H9 (cell line): Measurements from ENCODE around the gene SUPT3H. TPM values are rescaled to one million over a fixed set of nuclear protein-coding genes. Genes with fewer than 3 reads are reported as not detected.

Experiments
- DNase-seq: peaks from one replicate; pipeline ENCODE4 v3.0.0-alpha.2; 2017
- H2AFZ ChIP-seq: one replicate; pipeline ENCODE4 v1.6.1; 2013; ENCODE audit warnings: mild to moderate bottlenecking, low read length, control low read depth, moderate library complexity
- H2AK5ac ChIP-seq: 2 replicates; pipeline ENCODE4 v1.6.1; 2013; ENCODE audit warnings: low read length, control low read depth, mixed read lengths; ENCODE audit not compliant: insufficient read length
- H2BK120ac ChIP-seq: one replicate; pipeline ENCODE4 v1.6.1; 2013; ENCODE audit warnings: low read depth, mild to moderate bottlenecking, low read length, control low read depth, inconsistent platforms; ENCODE audit not compliant: poor library complexity, severe bottlenecking
- H2BK12ac ChIP-seq: 2 replicates; pipeline ENCODE4 v1.6.1; 2013; ENCODE audit warnings: low read length, control low read depth, mixed read lengths, low read depth; ENCODE audit not compliant: insufficient read length
- H2BK15ac ChIP-seq: 2 replicates; pipeline ENCODE4 v1.6.1; 2013; ENCODE audit warnings: low read depth, low read length, control low read depth
- H2BK20ac ChIP-seq: one replicate; pipeline ENCODE4 v1.6.1; 2013; ENCODE audit warnings: low read depth, mild to moderate bottlenecking, low read length, control low read depth, inconsistent platforms; ENCODE audit not compliant: poor library complexity, severe bottlenecking
- H2BK5ac ChIP-seq: 2 replicates; pipeline ENCODE4 v1.6.1; 2013; ENCODE audit warnings: low read length, control low read depth, mixed read lengths; ENCODE audit not compliant: insufficient read length
- H3K14ac ChIP-seq: 2 replicates; pipeline ENCODE4 v1.6.1; 2013; ENCODE audit warnings: low read length, control low read depth; ENCODE audit not compliant: insufficient read depth
- H3K18ac ChIP-seq: 2 replicates; pipeline ENCODE4 v1.6.1; 2013; ENCODE audit warnings: low read depth, mild to moderate bottlenecking, mixed read lengths, low read length, control low read depth; ENCODE audit not compliant: insufficient read length
- H3K23ac ChIP-seq: 2 replicates; pipeline ENCODE4 v1.6.1; 2013; ENCODE audit warnings: low read length, control low read depth, mixed read lengths, low read depth; ENCODE audit not compliant: insufficient read length
- H3K23me2 ChIP-seq: 2 replicates; pipeline ENCODE4 v1.6.1; 2013; ENCODE audit warnings: low read depth, mild to moderate bottlenecking, mixed read lengths, low read length, control low read depth; ENCODE audit not compliant: insufficient read length, poor library complexity, severe bottlenecking
- H3K27ac ChIP-seq: 2 replicates; pipeline ENCODE4 v1.5.1; 2013; ENCODE audit warnings: low read length, control low read depth, mixed read lengths, low read depth; ENCODE audit not compliant: insufficient read length
- H3K27me3 ChIP-seq: 2 replicates; pipeline ENCODE4 v1.6.1; 2013; ENCODE audit warnings: low read length, control low read depth, inconsistent platforms; ENCODE audit not compliant: insufficient read depth
- H3K4ac ChIP-seq: 2 replicates; pipeline ENCODE4 v1.6.1; 2013; ENCODE audit warnings: low read depth, mild to moderate bottlenecking, control low read depth, inconsistent platforms, low read length, moderate library complexity
- H3K4me1 ChIP-seq: 2 replicates; pipeline ENCODE4 v1.6.1; 2013; ENCODE audit warnings: low read length, control low read depth, inconsistent platforms; ENCODE audit not compliant: insufficient read depth
- H3K4me2 ChIP-seq: 2 replicates; pipeline ENCODE4 v1.6.1; 2013; ENCODE audit warnings: low read length, control low read depth, mixed read lengths; ENCODE audit not compliant: insufficient read length, insufficient read depth
- H3K56ac ChIP-seq: 2 replicates; pipeline ENCODE4 v1.6.1; 2013; ENCODE audit warnings: low read depth, mild to moderate bottlenecking, mixed read lengths, low read length, control low read depth; ENCODE audit not compliant: insufficient read length
- H3K79me1 ChIP-seq: 2 replicates; pipeline ENCODE4 v1.6.1; 2013; ENCODE audit warnings: low read depth, mild to moderate bottlenecking, moderate library complexity, low read length, control low read depth, inconsistent platforms; ENCODE audit not compliant: insufficient read depth, poor library complexity, severe bottlenecking
- H3K79me2 ChIP-seq: 2 replicates; pipeline ENCODE4 v1.6.1; 2013; ENCODE audit warnings: low read length, control low read depth, inconsistent platforms; ENCODE audit not compliant: insufficient read depth
- H3K9ac ChIP-seq: 2 replicates; pipeline ENCODE4 v1.6.1; 2013; ENCODE audit warnings: low read length, control low read depth, mixed read lengths; ENCODE audit not compliant: insufficient read length; ENCODE audit errors: extremely low read depth
- H3K9me3 ChIP-seq: one replicate; pipeline ENCODE4 v1.6.1; 2013; ENCODE audit warnings: low read depth, low read length, inconsistent platforms; ENCODE audit not compliant: control insufficient read depth
- H3T11ph ChIP-seq: one replicate; pipeline ENCODE4 v1.6.1; 2013; ENCODE audit warnings: mild to moderate bottlenecking, low read length, control low read depth, inconsistent platforms
- H4K20me1 ChIP-seq: one replicate; pipeline ENCODE4 v1.6.1; 2013; ENCODE audit not compliant: control insufficient read depth, insufficient read length, insufficient read depth
- H4K5ac ChIP-seq: 2 replicates; pipeline ENCODE4 v1.6.1; 2013; ENCODE audit warnings: low read depth, mild to moderate bottlenecking, mixed read lengths, low read length, control low read depth; ENCODE audit not compliant: insufficient read length
- H4K8ac ChIP-seq: replicated peaks from 2 replicates; pipeline ENCODE4 v1.6.1; 2013; ENCODE audit warnings: low read length, control low read depth, mixed read lengths, low read depth; ENCODE audit not compliant: insufficient read length
- H4K91ac ChIP-seq: 2 replicates; pipeline ENCODE4 v1.6.1; 2013; ENCODE audit warnings: low read depth, mild to moderate bottlenecking, moderate library complexity, mixed read lengths, low read length, control low read depth; ENCODE audit not compliant: insufficient read length
- H3K27ac Mint-ChIP-seq, 3 experiments: 2 replicates in 2 of 3; 3 replicates in 1 of 3; pipeline ENCODE4 v1.8.0; 2020 to 2021; ENCODE audit warnings: mixed read lengths in 3 of 3, mild to moderate bottlenecking in 1 of 3, moderate library complexity in 1 of 3
- H3K27me3 Mint-ChIP-seq: 2 replicates; pipeline ENCODE4 v1.8.0; 2021; ENCODE audit warnings: low read depth, mild to moderate bottlenecking, moderate library complexity, mixed read lengths
- H3K36me3 Mint-ChIP-seq, 3 experiments: 2 replicates in 2 of 3; 3 replicates in 1 of 3; pipeline ENCODE4 v1.8.0; 2020 to 2021; ENCODE audit warnings: low read depth in 3 of 3, mixed read lengths in 3 of 3; ENCODE audit not compliant: insufficient read depth in 1 of 3
- H3K4me1 Mint-ChIP-seq, 2 experiments: 2 replicates each; pipeline ENCODE4 v1.8.0; 2020; ENCODE audit warnings: mixed read lengths in 2 of 2
- H3K4me3 Mint-ChIP-seq, 2 experiments: 2 replicates in 1 of 2; 3 replicates in 1 of 2; pipeline ENCODE4 v1.8.0; 2020 to 2021; ENCODE audit warnings: mild to moderate bottlenecking in 2 of 2, mixed read lengths in 2 of 2, moderate library complexity in 1 of 2
- H3K9me3 Mint-ChIP-seq, 2 experiments: 2 replicates in 1 of 2; 3 replicates in 1 of 2; pipeline ENCODE4 v1.8.0; 2020; ENCODE audit warnings: mild to moderate bottlenecking in 2 of 2, mixed read lengths in 2 of 2, moderate library complexity in 1 of 2
- WGBS: extraction: QIAGEN DNeasy Blood & Tissue Kit; methylation state at CpG from one replicate; pipeline ENCODE4 v1.1.7; 2013; ENCODE audit warnings: missing lambda C conversion rate, low lambda C conversion rate, mixed read lengths; ENCODE audit not compliant: insufficient read length; ENCODE audit errors: extremely low coverage; 5-methylcytosine and 5-hydroxymethylcytosine counted together
- total RNA-seq: library from RNA; stranded (reverse); gene quantifications from 2 replicates; pipeline ENCODE4 v1.2.1, GENCODE V29; 2021
- TF ChIP-seq, protein P1 (sequence below): fragments of 200-600 bp; sonication (generic); conservative IDR thresholded peaks from 3 replicates; pipeline ENCODE4 v1.8.0; 2021; ENCODE audit warnings: antibody characterized with exemption, mild to moderate bottlenecking

The SUPT3H gene
- total RNA-seq, 1 experiment from 2014 or later, result 22.5 TPM

DNA sequence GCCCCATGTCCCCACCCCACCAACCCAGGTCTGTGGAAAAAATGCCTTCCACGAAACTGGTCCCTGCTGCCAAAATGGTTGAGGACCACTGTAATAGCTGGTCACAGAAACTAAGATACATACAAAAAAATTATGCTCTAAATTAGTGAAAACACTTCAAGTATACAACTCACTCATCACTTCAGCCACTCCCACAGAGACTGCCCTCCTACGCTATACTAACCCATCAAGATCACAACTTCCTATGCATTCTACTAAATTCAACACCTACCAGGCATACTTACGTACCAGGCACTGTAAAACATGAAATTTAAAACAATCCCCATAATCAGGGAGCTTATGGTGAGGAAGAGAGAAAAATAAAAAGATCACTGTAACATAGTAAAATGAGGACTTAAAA, 26.7 kb downstream of the SUPT3H start:
- no peak overlapping the region for H2AFZ ChIP-seq
- no peak overlapping the region for H2BK12ac ChIP-seq
- no peak overlapping the region for H4K91ac ChIP-seq
- no peak overlapping the region for H2AK5ac ChIP-seq
- H2BK20ac ChIP-seq, result no peak overlapping the region
- H3K4me1 Mint-ChIP-seq, result peaks cover 0 to 8% of the 10 kb centered on the region in 2 experiments; a peak in 3 of 4 replicates
- H3K4me1 ChIP-seq, result no peaks in the 10 kb centered on the region
- H3K27me3 ChIP-seq, result no peaks in the 10 kb centered on the region
- no peak overlapping the region for H3T11ph ChIP-seq
- H3K36me3 Mint-ChIP-seq, result no peaks in the 10 kb centered on the region
- H4K20me1 ChIP-seq, result no peaks in the 10 kb centered on the region
- no peak overlapping the region for H3K27ac Mint-ChIP-seq
- no peaks in the 10 kb centered on the region for H3K23me2 ChIP-seq
- no peaks in the 10 kb centered on the region for H3K9me3 Mint-ChIP-seq
- WGBS, result no CpG with 5 or more reads among the region's 3 CpGs
- no peak overlapping the region for H2BK15ac ChIP-seq
- no peak overlapping the region for H3K56ac ChIP-seq
- H4K8ac ChIP-seq, result no peak overlapping the region
- no peak overlapping the region for H3K18ac ChIP-seq
- H3K9ac ChIP-seq, result no peak overlapping the region
- H3K14ac ChIP-seq, result no peak overlapping the region
- no peak for DNase-seq
- no peak overlapping the region for H4K5ac ChIP-seq
- H3K23ac ChIP-seq, result no peak overlapping the region
- TF ChIP-seq, protein P1, sequence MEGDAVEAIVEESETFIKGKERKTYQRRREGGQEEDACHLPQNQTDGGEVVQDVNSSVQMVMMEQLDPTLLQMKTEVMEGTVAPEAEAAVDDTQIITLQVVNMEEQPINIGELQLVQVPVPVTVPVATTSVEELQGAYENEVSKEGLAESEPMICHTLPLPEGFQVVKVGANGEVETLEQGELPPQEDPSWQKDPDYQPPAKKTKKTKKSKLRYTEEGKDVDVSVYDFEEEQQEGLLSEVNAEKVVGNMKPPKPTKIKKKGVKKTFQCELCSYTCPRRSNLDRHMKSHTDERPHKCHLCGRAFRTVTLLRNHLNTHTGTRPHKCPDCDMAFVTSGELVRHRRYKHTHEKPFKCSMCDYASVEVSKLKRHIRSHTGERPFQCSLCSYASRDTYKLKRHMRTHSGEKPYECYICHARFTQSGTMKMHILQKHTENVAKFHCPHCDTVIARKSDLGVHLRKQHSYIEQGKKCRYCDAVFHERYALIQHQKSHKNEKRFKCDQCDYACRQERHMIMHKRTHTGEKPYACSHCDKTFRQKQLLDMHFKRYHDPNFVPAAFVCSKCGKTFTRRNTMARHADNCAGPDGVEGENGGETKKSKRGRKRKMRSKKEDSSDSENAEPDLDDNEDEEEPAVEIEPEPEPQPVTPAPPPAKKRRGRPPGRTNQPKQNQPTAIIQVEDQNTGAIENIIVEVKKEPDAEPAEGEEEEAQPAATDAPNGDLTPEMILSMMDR, result no peak
- H3K4me3 Mint-ChIP-seq, result no peak overlapping the region
- no peak overlapping the region for H3K4me2 ChIP-seq
- H3K79me1 ChIP-seq, result no peaks in the 10 kb centered on the region
- no peaks in the 10 kb centered on the region for H3K9me3 ChIP-seq
- H2BK120ac ChIP-seq, result no peak overlapping the region
- no peak overlapping the region for H3K27ac ChIP-seq
- H3K4ac ChIP-seq, result no peak overlapping the region
- no peak overlapping the region for H2BK5ac ChIP-seq
- no peaks in the 10 kb centered on the region for H3K79me2 ChIP-seq
- no peaks in the 10 kb centered on the region for H3K27me3 Mint-ChIP-seq
